Keratinocyte (primary cell): ENCODE data around the gene DET1. TPM values are rescaled to one million over a fixed set of nuclear protein-coding genes. Genes with fewer than 3 reads are reported as not detected.

Source experiments
- DNase-seq: peaks from one replicate; pipeline ENCODE4 v3.0.0-alpha.2; 2011; ENCODE audit warnings: low read depth, missing footprints, low spot score
- FAIRE-seq: peaks from 2 replicates; lab custom pipeline; 2011; peaks lifted over from hg19 to GRCh38; lab: Jason Lieb, UNC
- H2AFZ ChIP-seq: 2 replicates; pipeline ENCODE4 v1.6.0; 2012; ENCODE audit warnings: low read length, control low read depth, inconsistent platforms; ENCODE audit not compliant: control insufficient read depth
- H3K27ac ChIP-seq: 2 replicates; pipeline ENCODE4 v1.5.1; 2011; ENCODE audit warnings: low read length; ENCODE audit not compliant: control insufficient read depth, insufficient read depth
- H3K27me3 ChIP-seq: 3 replicates; pipeline ENCODE4 v1.6.0; 2011; ENCODE audit warnings: low read length; ENCODE audit not compliant: control insufficient read depth, insufficient read depth; ENCODE audit errors: extremely low read depth
- H3K36me3 ChIP-seq, 2 experiments: 2 replicates in 1 of 2; 3 replicates in 1 of 2; pipeline ENCODE4 v1.5.1; 2011; ENCODE audit warnings: low read length in 2 of 2, mild to moderate bottlenecking in 1 of 2; ENCODE audit not compliant: control insufficient read depth in 2 of 2, insufficient read depth in 2 of 2; ENCODE audit errors: extremely low read depth in 1 of 2
- H3K4me1 ChIP-seq: 3 replicates; pipeline ENCODE4 v1.5.1; 2011; ENCODE audit warnings: low read length; ENCODE audit not compliant: control insufficient read depth, insufficient read depth; ENCODE audit errors: extremely low read depth
- H3K4me2 ChIP-seq: 3 replicates; pipeline ENCODE4 v1.6.0; 2011; ENCODE audit warnings: low read depth, low read length; ENCODE audit not compliant: control insufficient read depth, insufficient read depth; ENCODE audit errors: extremely low read depth
- H3K4me3 ChIP-seq, 3 experiments: fragments of 200-600 bp in 1 of 3; sonication (generic) in 1 of 3; 2 replicates in 2 of 3; 3 replicates in 1 of 3; pipeline ENCODE4 v1.5.1; 2011 to 2016; ENCODE audit warnings: low read length in 3 of 3, mild to moderate bottlenecking in 3 of 3, control low read depth in 2 of 3, inconsistent platforms in 1 of 3, low read depth in 1 of 3, mixed read lengths in 1 of 3, mixed run types in 1 of 3, moderate library complexity in 1 of 3; ENCODE audit not compliant: control insufficient read depth in 2 of 3, insufficient read depth in 2 of 3; ENCODE audit errors: extremely low read depth in 1 of 3
- H3K79me2 ChIP-seq: 2 replicates; pipeline ENCODE4 v1.6.0; 2012; ENCODE audit warnings: low read length; ENCODE audit not compliant: control insufficient read depth, insufficient read depth
- H3K9ac ChIP-seq: 3 replicates; pipeline ENCODE4 v1.6.0; 2011; ENCODE audit warnings: low read length; ENCODE audit not compliant: control insufficient read depth, insufficient read depth; ENCODE audit errors: extremely low read depth
- H3K9me1 ChIP-seq: 3 replicates; pipeline ENCODE4 v1.6.0; 2011; ENCODE audit warnings: low read length; ENCODE audit not compliant: control insufficient read depth, insufficient read depth; ENCODE audit errors: extremely low read depth
- H3K9me3 ChIP-seq: 2 replicates; pipeline ENCODE4 v1.5.1; 2012; ENCODE audit warnings: low read depth, low read length; ENCODE audit not compliant: control insufficient read depth
- H4K20me1 ChIP-seq: 3 replicates; pipeline ENCODE4 v1.6.0; 2011; ENCODE audit warnings: low read length; ENCODE audit not compliant: control insufficient read depth, insufficient read depth; ENCODE audit errors: extremely low read depth
- CTCF ChIP-seq, 3 experiments: IDR thresholded peaks in 1 of 3; conservative IDR thresholded peaks in 1 of 3; optimal IDR thresholded peaks in 1 of 3; 2 replicates in 2 of 3; 3 replicates in 1 of 3; pipeline versions ENCODE3 to v1.5.1; 2011; ENCODE audit warnings: low read length in 3 of 3, mild to moderate bottlenecking in 3 of 3, moderate library complexity in 2 of 3, control low read depth in 1 of 3, inconsistent platforms in 1 of 3; ENCODE audit not compliant: insufficient read depth in 2 of 3; ENCODE audit errors: extremely low read depth in 1 of 3
- EZH2 ChIP-seq: IDR thresholded peaks from one replicate; pipeline ENCODE4 v1.6.1; 2012; ENCODE audit warnings: inconsistent platforms, mild to moderate bottlenecking, low read length, moderate library complexity
- dilution Hi-C: fragments of 300-500 bp; cut with MboI; formaldehyde crosslinking; loops from one replicate; pipeline ENCODE4 v1.7.0; 2020; ENCODE audit warnings: low sequenced_read_pairs; ENCODE audit not compliant: extremely low pct_ligation_motif_present
- polyA plus RNA-seq, 5 experiments: library from polyadenylated mRNA; depleted of rRNA in 3 of 5; stranded (reverse) in 3 of 5; stranded (forward) in 1 of 5; unstranded in 1 of 5; fragments of >200 nt; gene quantifications; 1 replicate in 1 of 5; 2 replicates in 3 of 5; 3 replicates in 1 of 5; pipeline versions ENCODE4 v1.2.1 to v1.2.3, GENCODE V29; 2011 to 2012; ENCODE audit warnings: missing spikeins in 2 of 5, low read depth in 1 of 5, low replicate concordance in 1 of 5

Gene DET1
- polyA plus RNA-seq, 1 donor (not counting 4 experiments of a cell fraction or from before 2014, with no cell fraction given): 1.1 TPM

- no peak for FAIRE-seq
Observed at GRCh38 chr15:88512078-88512477, 34.4 kb downstream of the DET1 start.

GRCh38 chr15:88511161-88511560 lies 35.3 kb downstream of the DET1 start:
- no peaks in the 10 kb centered on the region for H3K9me3 ChIP-seq
- no peak for DNase-seq
- no peaks in the 10 kb centered on the region for H3K9me1 ChIP-seq
- H3K27ac ChIP-seq: no peak overlapping the region
- H3K27me3 ChIP-seq: no peaks in the 10 kb centered on the region
- no peak overlapping the region for H3K9ac ChIP-seq
- H3K79me2 ChIP-seq: no peaks in the 10 kb centered on the region
- H4K20me1 ChIP-seq: no peaks in the 10 kb centered on the region
- no peaks in the 10 kb centered on the region for H3K36me3 ChIP-seq
- H3K4me3 ChIP-seq: no peak overlapping the region
- H3K4me2 ChIP-seq: no peak overlapping the region
- no peaks in the 10 kb centered on the region for H3K4me1 ChIP-seq
- FAIRE-seq: no peak
- H2AFZ ChIP-seq: no peak overlapping the region
- TF ChIP-seq CTCF (optimal IDR thresholded peaks at IDR 0.05 in 1 of 3, IDR thresholded peaks at IDR 0.05 in 1 of 3, conservative IDR thresholded peaks at IDR 0.05 in 1 of 3; ENCODE audit: extremely low read depth in 1 of 3, insufficient read depth in 2 of 3, low read length in 3 of 3) (no peak), EZH2 (no peak)
- dilution Hi-C loops: no loop called here

More at GRCh38 chr15:88512078-88512477, 34.4 kb downstream of the DET1 start:
- H3K4me2 ChIP-seq: no peak overlapping the region
- H3K27me3 ChIP-seq: no peaks in the 10 kb centered on the region
- no peak overlapping the region for H3K27ac ChIP-seq
- H3K36me3 ChIP-seq: no peaks in the 10 kb centered on the region
- no peaks in the 10 kb centered on the region for H3K79me2 ChIP-seq
- DNase-seq: no peak
- no peak overlapping the region for H3K9ac ChIP-seq
- H2AFZ ChIP-seq: no peak overlapping the region
- H3K4me3 ChIP-seq: no peak overlapping the region
- H3K9me1 ChIP-seq: no peaks in the 10 kb centered on the region
- dilution Hi-C loops: no loop called here
- TF ChIP-seq CTCF (optimal IDR thresholded peaks at IDR 0.05 in 1 of 3, IDR thresholded peaks at IDR 0.05 in 1 of 3, conservative IDR thresholded peaks at IDR 0.05 in 1 of 3; ENCODE audit: extremely low read depth in 1 of 3, insufficient read depth in 2 of 3, low read length in 3 of 3) (no peak), EZH2 (no peak)
- no peaks in the 10 kb centered on the region for H3K9me3 ChIP-seq
- H3K4me1 ChIP-seq: no peaks in the 10 kb centered on the region
- no peaks in the 10 kb centered on the region for H4K20me1 ChIP-seq
